OCI-LY1 (cell line): Measurements from ENCODE around the gene BCORL1.

ENCODE experiments used
- EZH2 ChIP-seq: fragments of 200-600 bp; sonication (generic), shearing (Covaris generic); IDR thresholded peaks from 2 replicates; pipeline ENCODE4 v1.8.0; 2017; ENCODE audit warnings: borderline replicate concordance, mixed run types, mild to moderate bottlenecking, antibody characterized with exemption, low read length, moderate library complexity, mixed read lengths
- TF ChIP-seq, protein P1 (sequence below): fragments of 200-600 bp; sonication (generic), shearing (Covaris generic); IDR thresholded peaks from 2 replicates; pipeline ENCODE4 v1.5.1; 2017; ENCODE audit warnings: mild to moderate bottlenecking, antibody characterized with exemption, low read length, moderate library complexity, mixed read lengths

DNA sequence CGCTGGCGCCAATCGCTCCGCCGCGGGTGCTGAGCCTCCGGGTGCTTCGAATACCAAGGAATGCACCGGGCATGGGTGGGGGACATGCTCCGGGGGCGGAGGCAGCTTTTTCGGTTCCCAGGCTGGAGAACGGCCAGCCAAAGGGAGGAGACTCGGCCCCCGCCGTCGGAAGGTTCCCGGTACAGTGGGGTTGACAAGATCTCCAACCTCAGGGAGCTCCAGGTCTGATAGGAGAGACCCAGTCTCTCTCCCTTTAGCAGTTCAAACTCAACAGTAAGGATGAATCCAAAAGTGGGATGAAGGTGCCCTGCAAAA is 29.1 kb upstream of the BCORL1 start:
- TF ChIP-seq, protein P1, sequence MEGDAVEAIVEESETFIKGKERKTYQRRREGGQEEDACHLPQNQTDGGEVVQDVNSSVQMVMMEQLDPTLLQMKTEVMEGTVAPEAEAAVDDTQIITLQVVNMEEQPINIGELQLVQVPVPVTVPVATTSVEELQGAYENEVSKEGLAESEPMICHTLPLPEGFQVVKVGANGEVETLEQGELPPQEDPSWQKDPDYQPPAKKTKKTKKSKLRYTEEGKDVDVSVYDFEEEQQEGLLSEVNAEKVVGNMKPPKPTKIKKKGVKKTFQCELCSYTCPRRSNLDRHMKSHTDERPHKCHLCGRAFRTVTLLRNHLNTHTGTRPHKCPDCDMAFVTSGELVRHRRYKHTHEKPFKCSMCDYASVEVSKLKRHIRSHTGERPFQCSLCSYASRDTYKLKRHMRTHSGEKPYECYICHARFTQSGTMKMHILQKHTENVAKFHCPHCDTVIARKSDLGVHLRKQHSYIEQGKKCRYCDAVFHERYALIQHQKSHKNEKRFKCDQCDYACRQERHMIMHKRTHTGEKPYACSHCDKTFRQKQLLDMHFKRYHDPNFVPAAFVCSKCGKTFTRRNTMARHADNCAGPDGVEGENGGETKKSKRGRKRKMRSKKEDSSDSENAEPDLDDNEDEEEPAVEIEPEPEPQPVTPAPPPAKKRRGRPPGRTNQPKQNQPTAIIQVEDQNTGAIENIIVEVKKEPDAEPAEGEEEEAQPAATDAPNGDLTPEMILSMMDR, result no peak
- no peak for TF ChIP-seq EZH2
